Measurements from ENCODE around the gene APCDD1L.

GRCh38 chr20:58503668-58504067 lies 11.5 kb downstream of the APCDD1L start:
- TF ChIP-seq CTCF (IDR thresholded peaks at IDR 0.05; ENCODE audit: low read length) (no peak), EZH2 (IDR thresholded peaks at IDR 0.05; ENCODE audit: borderline replicate concordance, low read length) (no peak)
